NK-92 (cell line): ENCODE results near the gene ASIC2.

ENCODE experiments used
- DNase-seq: peaks from one replicate; lab custom pipeline; 2025; ENCODE audit not compliant: unreplicated experiment; lab: John Stamatoyannopoulos, UW

ASIC2 gene

GRCh38 chr17:33079201-33079600 lies 213.9 kb downstream of the ASIC2 start:
- DNase-seq = no peak

DNA sequence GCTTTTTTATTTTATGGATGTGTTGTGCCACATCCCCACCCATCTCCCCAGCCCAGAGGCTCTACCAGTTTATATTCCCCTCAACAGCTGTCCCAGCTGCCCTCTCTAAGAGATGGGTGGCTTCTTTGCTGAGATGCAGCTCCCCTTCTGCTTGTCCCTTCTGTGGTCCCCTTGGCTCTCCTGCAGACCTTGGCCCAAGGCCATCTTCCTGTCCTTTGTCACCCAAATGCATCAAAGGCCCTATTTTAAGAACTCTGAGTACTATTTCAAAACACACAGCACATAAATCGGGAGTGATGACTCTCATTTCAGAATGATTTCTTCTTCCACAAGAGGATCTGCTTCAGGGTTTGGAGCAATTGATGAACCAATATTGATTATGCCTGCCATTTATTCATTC lies 216.1 kb downstream of the ASIC2 start:
- no peak for DNase-seq

- DNase-seq = no peak
These were observed 219.7 kb downstream of the ASIC2 start for GRCh38 chr17:33073416-33073815.

DNA sequence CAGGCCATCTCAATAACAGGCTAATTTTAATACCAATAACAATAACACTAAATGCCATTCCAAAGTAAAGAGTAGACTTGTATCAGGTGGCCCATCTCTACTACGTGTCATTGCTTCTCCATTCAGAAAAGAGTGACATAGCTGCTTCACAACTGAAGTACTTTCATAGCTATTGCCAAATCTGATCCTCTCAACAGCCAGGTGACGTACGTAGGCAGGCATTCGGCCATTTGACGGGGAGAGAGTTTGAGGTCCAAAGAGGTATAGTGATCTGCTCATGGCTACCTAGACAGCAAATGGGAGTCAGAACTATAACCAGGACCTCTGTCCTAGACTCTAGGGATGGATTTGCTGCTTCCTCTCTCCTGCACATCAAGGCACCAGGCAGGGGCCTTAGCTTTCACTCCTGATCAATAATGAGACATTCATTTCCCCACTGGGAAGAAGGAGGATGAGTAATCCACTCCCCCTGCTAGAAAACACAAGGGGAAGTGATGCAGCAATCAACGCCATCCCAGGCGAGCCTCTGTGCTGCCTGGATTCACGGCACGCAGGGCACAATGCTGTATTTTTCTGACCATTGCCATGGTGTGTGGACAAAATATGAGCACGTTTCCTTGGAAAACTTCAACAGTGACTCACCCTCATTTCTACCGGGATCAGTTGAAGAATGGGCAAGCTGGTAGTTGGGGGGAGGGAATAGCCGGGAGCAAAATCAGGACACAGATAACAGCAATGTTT lies 220.5 kb downstream of the ASIC2 start:
- DNase-seq = no peak

GRCh38 chr17:33071656-33072055 lies 221.4 kb downstream of the ASIC2 start:
- no peak for DNase-seq

GRCh38 chr17:33057564-33057963 lies 235.5 kb downstream of the ASIC2 start:
- no peak for DNase-seq

DNA sequence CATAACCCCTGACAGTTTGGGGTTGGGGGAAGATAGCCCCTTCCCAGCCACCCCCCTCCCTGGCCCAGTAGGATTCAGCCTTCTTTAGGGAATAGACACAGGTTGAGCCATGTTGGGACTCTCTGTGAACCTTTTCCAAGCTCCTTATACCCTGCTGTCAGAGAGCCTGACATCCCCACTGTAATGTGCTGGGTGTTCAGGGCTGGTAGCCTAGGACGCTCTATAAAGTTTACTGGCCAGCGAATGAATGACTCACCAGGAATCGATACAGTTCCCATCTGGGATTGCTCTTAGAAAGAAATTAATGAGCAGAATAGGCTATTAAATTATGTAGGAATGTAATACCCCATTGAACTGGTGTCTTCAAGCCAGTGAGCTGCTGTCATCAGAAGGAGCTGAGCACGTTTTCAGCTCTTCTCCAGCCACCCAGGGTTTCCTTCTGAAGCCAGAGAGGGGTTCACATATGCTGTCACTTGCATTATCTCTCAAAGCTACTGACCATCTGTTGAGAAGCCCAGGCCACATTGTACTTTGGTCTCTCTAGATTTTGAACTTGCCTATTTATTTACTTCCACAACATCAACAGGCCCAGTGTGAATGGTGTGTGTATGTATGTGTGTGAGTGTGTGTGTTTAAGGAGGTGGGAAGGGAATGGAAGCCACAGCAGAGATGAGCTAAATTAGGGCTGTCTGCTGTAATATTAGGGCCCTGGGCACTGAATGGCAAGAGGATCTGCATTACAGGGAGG lies 236.5 kb downstream of the ASIC2 start:
- DNase-seq = no peak

- no peak for DNase-seq
These were observed 237.3 kb downstream of the ASIC2 start for GRCh38 chr17:33055746-33056145.

- DNase-seq = no peak
These were observed 237.9 kb downstream of the ASIC2 start for GRCh38 chr17:33055171-33055611.

- DNase-seq = no peak
These were observed 238.7 kb downstream of the ASIC2 start for GRCh38 chr17:33054412-33054811.

DNA sequence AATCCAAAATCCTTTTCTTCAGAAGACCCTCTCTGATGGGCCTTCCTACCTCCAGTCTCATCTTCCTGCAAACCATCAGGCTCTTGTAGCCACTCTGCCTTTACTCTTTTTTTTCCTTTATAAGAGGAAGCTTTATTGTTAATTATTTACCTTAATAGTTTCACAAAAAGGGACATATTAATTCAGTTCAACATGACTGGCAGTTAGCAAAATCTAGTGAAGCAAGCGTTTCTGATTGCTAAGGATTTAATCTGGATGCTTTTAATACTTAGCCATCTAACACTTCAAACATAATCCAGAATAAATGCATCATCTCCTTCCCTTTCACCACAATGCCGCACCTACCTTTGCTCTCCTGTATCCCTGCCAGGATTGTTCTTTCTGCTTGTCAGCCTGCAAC lies 239.4 kb downstream of the ASIC2 start:
- no peak for DNase-seq

GRCh38 chr17:33052856-33053255 lies 240.2 kb downstream of the ASIC2 start:
- DNase-seq = no peak

GRCh38 chr17:33050611-33051140 lies 242.4 kb downstream of the ASIC2 start:
- DNase-seq = no peak

DNA sequence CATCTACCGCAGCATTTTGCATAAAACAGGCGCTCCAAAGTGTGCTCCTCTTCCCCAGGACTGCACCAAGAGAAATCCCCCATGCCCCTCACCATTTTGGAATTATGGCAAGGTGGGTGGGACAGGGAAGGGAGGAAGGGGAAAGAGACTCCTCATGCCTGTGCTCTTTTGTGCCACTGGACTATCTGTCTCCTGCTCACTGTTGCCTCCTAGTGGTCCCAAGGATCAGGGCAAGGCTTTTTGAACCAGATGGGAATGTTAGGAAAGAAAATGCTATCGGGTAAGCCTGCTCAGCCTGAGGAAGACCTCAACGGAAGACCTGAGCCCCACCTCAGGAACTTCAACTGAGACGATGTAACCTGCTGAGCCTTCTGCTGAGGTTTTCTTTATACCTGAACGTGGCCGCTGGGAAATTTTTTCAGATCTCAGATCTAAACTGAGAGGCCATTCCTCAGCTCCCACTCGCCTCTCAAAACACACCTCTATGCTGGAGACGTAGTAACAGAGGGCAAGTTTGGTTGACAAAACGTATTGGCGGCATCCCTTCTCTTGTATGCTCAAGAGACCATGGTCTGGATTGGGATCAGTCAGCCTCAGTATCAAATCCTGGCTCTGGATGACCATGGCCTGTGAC lies 243.2 kb downstream of the ASIC2 start:
- no peak for DNase-seq

DNA sequence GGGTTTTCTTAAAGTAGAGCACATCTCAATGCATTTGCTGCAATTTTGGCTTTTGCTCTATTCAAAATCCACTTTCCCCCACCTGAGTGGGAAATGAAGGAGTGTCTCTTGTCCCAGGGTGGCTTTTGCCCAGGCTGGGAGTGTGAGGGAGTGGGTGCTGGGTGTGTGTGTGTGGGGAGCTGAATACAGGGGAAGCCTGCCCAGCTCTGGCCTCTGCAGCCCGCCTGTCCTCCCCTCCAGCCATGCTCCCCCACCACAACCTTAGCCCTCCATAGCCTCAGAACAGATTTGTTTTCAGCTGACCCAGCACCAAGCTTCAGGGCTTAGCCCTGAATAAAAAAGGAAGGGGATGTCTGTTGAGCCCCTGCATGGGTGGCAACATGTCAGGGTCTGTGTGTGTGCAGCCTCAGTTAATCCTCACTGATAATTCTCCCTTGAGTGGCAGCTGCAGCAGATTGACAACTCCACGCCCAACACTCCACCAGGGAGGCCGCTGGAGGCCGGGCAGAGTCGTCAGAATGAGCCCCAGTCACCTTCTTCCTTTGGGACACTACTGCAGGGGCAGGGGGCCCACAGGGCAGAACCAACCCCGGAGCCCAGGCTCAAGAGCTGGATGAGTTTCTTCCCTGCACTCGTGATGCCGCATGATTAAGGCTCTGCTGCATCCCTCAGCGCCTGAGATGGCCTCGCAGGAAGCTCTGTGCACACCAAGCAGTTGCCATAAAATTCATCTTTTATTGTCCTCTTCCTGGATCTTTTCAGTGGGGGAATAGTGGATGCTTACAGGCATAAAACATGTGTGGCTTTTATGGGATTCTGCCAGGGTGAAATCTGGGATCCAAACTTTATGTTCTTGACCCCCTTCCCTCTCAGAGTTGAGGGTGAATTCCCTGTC lies 246.5 kb downstream of the ASIC2 start:
- no peak for DNase-seq

- no peak for DNase-seq
These were observed 247.9 kb downstream of the ASIC2 start for GRCh38 chr17:33045216-33045615.

GRCh38 chr17:33044771-33045170 lies 248.3 kb downstream of the ASIC2 start:
- DNase-seq = no peak

DNA sequence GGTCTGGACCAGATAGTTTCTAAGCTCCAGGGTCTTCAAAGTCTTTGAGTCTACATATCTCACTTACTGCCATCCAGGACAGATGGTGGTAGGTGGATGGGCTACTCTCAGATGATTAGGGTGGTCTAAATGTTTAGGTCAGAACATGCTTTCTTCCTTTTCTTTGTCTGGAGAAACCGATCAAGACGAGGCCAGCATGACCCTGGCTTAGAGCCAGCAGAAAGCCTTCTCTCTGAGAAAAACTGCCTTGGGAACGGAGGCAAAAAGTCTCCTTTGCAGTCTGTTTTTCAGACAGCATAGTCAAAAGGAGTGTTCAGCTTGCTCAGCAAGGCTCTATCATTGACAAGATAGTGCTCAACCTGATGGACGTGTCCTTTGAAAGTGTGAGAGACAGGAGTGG lies 252.6 kb downstream of the ASIC2 start:
- no peak for DNase-seq

DNA sequence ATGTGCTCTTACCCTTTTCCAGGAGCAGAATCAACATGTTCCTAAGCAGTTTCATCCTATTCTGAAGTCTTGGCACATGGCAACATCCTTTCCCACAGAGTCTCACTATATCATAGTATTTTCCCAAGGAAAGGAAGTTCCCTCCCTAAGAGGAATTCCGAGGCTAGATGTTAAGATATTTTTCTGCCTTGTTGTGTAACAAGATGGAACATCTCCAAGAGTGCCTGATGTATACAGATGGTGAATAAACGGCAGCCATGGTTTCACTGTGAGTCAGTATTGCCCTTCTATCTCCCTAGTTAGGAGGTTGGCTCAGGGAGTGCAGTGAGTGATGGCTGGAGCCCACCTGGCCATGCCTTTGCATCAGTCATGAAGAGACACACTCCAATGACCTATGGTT lies 253.2 kb downstream of the ASIC2 start:
- no peak for DNase-seq

DNA sequence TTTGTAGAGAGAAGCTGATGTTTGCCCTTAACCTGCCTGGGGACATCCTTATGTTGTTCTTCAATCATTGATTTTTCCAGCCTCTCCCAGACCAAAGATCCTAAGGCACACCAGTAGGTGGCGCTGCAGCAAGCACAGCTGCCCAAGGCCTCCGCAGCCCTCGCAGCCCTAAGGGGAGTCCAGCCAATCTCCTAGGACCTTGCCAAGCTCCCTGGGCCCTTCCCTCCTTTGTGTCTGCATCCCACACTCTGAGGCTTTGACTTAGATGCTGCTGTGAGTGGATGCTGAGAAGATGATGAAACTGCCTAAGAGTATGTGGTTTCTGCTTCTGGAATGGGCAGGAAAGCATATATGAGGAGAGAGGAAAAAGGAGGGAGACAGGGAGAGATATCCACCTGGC lies 254.4 kb downstream of the ASIC2 start:
- no peak for DNase-seq

DNA sequence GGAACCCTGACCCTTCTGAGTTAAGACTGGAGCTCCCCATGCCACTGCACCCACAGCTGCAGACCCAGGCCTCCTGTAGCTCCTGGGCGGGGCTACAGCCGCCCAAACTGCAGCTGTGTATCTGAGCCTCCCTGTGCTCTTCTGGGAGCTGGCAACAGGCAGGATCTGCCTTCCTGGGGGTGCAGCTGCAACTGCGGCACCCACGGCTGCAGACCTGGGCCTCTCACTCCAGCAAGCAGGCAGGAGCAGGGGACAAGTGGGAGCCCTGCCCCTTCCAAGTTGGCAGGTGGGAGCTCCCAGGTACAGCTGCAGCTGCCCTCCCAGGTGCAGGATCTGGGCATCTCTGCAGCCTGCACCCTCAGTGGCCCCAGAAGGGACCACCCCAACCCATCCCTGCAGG lies 259.9 kb downstream of the ASIC2 start:
- no peak for DNase-seq
